GM18867 (cell line): Measurements from ENCODE around the gene TIMM17A.
A peak's percentile ranks its signal among the peaks of the same experiment; 100 is the strongest.

Experiments
- ATAC-seq: cut with Tn5 transposase; IDR thresholded peaks from one replicate; pipeline ENCODE4 v1.9.1; 2021; ENCODE audit warnings: mild to moderate bottlenecking, moderate library complexity; ENCODE audit not compliant: unreplicated experiment

The TIMM17A gene

DNA sequence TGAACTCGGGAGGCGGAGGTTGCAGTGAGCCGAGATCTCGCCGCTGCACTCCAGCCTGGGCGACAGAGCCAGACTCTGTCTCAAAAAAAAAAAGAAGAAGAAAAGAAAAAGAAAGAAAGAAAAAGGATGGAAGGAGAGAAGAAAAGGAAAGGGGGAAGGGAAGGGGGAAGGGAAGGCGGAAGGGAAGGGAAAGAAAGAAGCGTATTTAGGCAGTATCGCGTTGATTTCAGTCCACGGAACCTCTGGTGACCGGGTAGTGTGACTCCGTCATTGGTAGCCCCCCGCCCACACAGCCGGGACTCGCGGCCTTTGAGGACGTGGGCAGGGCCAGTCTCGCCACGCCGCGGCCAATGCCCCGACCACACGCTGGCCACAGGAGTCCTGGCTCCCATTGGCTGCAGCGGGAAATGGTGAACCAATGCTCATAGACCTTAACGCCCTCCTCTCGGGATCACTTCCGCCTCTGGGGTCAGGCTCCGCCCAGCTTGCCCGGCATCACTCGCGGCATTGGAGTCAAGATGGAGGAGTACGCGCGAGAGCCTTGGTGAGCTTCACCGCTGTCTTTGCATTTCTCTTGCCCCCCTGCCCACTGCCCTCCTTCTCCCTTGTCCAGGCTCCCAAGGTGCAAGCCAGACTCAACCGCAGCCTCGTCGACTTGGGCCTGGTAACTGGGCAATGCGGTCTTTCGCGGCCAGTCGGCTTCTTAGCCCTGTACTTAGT, at the start of gene TIMM17A:
Gene TIMM17A, plus strand, starts transcription at position 495 of the 720 bp plus-strand sequence. Its CDS starts 24 bp downstream, at position 519.
- ATAC-seq, result peak; percentile 99

- ATAC-seq, result no peak
Observed at GRCh38 chr1:201906336-201906735, 49.0 kb upstream of the TIMM17A start.

GRCh38 chr1:201907621-201908020, 47.7 kb upstream of the TIMM17A start:
- no peak for ATAC-seq

- ATAC-seq, result no peak
Observed at GRCh38 chr1:201911826-201912571, 43.3 kb upstream of the TIMM17A start.

- no peak for ATAC-seq
Observed at GRCh38 chr1:201912832-201913231, 42.5 kb upstream of the TIMM17A start.

DNA sequence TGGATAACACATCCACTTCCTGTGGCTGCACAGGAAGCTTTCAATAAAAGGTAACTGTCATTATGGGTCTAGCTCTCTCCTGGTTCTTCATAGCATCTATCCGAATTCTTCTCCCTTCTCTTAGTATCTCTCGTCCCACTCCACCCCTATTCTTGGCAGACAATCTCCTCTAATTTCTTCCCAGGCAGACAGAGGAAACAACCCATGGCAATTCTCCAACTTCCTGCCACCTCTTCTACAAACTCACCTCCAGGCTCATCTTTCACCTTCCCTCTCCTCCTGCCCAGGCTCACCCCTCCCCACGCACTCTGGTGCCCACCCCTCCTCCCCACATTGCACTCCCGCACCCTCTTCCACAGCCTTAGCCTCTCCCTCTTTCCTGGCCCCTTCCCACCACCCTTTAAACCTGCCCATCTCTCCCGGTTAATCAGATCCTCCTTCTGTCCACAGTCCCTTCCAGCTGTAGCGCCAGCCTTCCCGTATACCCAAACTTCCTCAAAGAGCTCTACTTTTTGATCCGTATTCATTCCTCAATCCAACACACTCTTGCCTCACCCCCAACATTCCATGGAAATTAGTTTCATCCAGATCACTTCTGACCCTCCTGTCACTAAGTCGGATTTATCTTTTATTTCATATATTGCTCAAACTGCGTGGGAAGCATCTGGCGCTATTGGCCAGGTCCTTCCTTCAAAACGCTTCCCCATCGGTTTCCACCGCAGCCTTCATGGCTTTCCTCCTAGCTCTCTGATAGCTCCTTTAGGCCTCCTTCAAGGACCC, 40.7 kb upstream of the TIMM17A start:
- ATAC-seq, result no peak

DNA sequence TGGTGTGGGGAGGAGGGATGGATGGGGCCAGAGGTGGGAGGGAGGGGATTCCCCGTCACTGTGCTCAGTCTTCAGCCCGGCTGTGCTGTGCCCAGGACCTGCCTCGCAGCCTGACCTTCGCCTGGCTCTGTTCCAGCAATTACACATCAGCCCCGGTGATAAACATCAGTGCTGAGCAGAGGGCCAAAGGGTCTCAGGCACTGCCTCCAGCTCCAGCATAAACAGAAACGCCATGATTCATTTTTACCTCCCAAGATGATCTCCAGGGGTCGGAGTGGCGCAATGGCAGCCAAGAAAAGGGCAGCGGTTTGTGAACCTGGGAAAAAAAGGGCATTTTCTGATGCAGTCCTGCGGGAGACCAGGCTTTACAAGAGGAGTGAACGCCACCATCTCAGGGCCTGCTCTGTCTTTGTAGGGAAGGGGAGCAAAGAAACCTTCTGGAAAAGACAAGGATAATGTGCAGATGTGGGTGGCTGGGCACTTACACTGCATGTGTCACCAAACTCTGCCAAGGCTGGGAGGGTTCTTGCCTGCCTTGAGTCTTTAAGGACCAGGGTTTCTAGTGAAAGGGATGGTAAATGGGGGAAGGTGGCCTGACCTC, 38.6 kb upstream of the TIMM17A start:
- peak; percentile 46 for ATAC-seq

DNA sequence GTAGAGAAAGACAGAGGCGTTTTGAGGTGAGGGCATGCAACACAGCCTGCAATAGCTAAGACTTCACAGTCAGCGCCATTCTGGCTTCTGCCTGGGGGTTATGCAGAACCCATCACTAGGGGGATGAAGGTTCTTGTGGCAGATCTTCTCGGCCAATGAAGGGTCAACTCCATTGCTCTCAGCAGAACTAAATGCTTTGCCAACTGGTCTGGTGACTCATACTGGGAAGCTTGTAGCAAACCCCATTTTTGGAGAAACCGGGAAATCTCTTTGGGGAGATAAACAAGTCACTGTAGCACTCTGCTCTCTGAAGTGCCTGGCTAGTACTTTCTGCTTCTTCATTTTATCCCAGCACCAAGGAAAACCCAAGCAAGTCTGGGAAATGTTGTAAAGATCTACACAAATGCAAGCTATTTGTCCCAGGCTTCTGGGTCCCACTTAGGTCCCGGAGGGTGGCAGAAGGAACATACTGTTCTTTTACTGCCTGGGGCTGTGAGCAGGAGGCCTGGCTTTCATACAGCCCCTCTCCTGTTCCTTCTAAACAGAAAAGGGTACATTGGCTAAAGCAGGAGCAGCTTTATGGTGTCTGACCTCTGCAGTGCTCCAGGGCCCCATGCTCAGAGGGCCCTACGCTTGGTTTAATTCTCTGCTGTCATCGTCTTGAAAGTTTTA, 37.8 kb upstream of the TIMM17A start:
- no peak for ATAC-seq

DNA sequence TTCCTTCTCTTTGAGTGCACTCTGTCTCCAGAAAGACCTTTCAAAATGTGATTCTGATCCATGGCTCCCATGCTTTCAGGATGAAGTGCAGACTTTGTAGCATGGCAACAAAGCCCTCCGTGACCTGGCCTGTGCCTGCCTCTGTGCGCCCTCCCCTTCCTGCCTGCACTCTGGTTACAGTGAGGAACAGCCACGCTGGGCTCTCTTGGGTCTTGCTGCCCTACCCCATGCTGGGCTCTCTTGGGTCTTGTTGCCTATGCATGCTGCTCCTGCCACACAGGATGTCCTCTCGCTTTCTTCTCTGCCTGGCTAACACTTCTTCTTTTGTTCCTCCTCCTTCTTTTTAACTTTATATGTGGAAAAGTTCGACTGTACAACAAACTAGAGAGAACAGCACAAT, 37.0 kb upstream of the TIMM17A start:
- no peak for ATAC-seq

GRCh38 chr1:201921952-201922558, 33.2 kb upstream of the TIMM17A start:
- no peak for ATAC-seq

DNA sequence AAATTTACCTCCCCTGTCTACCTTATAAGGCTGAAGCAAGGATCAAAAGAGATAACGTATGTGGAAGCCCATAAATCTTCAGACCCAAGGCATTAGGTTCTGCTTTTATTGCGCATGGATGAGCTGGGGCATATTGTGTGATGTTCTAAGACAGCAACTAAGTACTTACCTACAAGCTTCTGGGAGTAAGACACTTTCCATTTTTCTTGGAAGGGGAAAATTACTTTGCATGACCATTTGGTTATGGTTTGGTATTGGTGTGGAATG, 30.1 kb upstream of the TIMM17A start:
- ATAC-seq, result no peak

- no peak for ATAC-seq
Observed at GRCh38 chr1:201925981-201926645, 29.2 kb upstream of the TIMM17A start.

DNA sequence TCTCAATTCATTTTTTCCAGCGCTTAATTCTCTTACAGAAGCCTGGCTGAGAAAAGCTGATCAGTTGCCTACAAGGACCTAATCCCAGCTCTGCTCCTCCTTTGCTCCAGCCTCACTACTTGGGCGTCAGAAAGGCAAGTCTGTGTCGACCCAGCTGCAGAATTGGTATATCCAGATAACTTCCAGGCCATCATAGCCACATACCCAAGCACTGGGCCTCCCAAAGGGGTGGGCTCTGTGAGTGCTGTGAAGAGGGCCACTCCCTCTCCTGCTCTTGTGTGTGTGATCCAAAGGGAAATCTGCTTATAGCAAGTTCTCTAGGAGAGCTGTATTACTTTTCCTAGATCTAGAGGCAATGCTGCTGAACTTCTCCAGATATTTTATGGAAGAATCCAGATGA, 27.0 kb upstream of the TIMM17A start:
- ATAC-seq, result no peak

GRCh38 chr1:201930137-201930536, 25.2 kb upstream of the TIMM17A start:
- no peak for ATAC-seq

- ATAC-seq, result no peak
Observed at GRCh38 chr1:201930803-201931202, 24.5 kb upstream of the TIMM17A start.

- ATAC-seq, result no peak
Observed at GRCh38 chr1:201933840-201934430, 21.4 kb upstream of the TIMM17A start.

- no peak for ATAC-seq
Observed at GRCh38 chr1:201937624-201938213, 17.6 kb upstream of the TIMM17A start.

- ATAC-seq, result no peak
Observed at GRCh38 chr1:201938440-201939035, 16.8 kb upstream of the TIMM17A start.

DNA sequence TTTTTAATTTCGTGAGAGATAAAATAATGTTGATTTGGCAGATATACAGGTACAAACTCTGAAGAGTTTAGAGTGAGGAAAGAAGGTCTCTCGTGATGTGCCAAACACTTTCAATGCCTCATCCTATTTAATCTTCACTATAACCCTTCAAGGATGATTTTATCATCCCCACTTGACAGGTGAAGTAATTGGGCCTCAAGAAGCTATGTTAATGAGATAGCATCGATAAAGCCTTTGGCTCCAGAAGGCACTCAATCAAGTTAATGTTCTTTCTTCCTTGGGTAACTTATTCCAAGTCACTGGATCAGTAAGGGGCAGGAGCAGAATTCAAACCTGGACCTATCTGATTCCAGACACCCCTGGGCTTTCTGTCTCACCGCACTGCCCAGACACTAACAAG, 16.2 kb upstream of the TIMM17A start:
- ATAC-seq, result no peak
